NCI-H1694 (cell line): ENCODE data around the gene AHDC1.

Experiments used
- DNase-seq: peaks from one replicate; lab custom pipeline; 2025; lab: John Stamatoyannopoulos, UW

Gene AHDC1

GRCh38 chr1:27576806-27577227 is 27.1 kb downstream of the AHDC1 start:
- no peak for DNase-seq

DNA sequence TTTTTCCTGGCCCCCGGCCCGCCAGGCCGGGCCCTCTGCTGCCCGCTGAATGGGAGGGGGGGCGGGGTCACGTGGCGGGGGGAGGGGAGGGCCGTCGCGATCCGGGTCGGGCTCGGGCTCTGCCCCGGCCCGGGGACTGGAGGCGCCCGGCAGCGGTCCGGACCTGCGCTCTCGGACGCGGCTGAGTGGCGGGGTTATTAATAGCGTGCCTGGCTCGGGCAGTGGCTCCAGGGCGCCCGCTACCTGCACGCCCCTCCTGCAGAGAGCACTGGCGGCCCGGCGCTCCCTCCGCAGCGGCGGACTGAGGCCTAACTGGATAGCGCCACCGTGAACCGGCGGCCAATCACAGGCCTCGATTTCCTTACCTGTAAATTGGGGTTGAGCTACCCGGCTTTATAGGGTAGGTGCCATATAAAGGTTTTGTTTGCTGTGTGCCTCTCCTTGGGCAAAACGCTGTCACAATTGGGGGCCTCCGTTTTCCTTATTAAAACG is 28.1 kb downstream of the AHDC1 start:
- no peak for DNase-seq

DNA sequence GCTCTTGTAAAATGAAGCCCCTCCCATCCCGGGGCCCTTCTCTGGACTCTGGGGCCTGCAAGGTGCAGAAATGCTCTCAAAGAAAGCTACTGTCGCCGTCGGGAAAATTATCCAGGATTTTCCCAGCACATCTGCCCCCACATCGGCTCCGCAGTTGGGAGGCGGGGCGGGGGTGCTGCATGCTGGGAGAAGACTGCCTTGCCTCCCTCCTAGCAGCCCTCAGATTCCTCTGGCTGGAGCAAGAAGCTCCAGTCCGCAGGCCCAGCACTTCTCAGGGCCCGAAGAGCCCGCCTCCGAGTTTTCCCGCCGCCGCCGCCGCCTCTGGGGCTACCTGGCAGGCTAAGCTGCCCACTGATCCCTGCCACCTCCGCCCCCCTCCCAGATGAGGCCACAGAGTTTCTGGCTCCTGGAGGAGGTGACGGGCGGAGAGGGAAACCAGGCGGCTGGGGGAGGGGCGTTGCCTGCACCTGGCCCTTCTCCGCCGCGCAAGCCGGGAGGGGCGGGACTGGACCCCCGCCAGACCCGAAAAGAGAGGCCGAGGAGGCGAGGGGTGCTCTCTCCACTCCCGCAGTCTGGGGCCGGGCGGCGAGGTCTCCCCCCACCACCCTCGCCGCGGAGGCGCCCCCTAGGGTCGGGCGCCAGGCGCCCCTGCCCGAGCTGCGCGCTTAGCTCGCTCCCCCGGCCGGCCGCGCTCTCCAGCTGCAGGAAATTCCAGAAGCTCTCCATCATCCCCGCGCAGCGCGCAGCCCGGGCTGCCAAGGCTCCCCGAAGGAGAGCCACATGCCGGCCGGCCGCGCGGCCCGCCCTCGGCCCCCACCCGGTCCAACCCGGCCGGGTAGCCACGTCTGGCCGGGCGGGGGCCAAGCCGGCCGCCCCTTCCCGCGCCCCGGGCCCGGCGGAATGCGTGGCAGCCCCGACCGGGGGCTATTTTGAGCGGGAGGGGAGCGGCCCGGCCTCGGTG is 28.8 kb downstream of the AHDC1 start:
- no peak for DNase-seq

GRCh38 chr1:27574001-27574781 is 29.8 kb downstream of the AHDC1 start:
- no peak for DNase-seq

DNA sequence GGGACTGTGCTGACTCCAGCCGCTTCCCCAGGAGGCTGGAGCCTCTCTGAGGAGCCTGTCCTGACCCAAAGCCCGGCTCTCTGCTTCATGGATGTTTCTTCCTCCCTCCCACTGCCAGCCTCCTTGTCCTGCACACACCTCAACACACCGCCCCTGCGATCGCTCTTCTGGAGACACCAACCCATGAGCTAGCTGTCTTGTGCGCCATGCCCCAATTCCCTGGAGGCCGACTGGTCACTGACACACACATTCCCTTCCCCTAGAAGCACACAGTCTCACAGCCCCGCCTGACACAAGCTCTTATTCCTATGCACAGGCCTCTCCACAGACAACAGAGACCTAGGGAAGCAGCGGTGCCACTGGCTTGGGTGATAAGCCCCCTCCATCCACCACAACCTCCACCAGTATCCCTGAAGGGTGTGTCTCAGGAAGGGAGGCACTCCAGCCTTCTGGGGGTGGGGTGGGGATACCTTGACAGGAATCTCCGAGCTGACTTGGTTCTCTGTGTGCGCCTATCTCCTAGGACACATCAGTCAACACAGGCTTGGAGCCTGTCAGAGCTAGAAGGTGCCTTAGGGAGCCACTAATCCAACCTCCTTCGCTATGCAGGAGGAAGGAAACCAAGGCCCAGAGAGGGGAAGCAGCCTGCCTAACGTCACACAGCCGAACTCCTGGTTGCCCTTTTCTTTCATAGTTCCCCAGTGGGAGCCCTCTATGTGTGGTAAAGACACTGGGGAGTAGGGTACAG is 31.1 kb downstream of the AHDC1 start:
- no peak for DNase-seq

DNA sequence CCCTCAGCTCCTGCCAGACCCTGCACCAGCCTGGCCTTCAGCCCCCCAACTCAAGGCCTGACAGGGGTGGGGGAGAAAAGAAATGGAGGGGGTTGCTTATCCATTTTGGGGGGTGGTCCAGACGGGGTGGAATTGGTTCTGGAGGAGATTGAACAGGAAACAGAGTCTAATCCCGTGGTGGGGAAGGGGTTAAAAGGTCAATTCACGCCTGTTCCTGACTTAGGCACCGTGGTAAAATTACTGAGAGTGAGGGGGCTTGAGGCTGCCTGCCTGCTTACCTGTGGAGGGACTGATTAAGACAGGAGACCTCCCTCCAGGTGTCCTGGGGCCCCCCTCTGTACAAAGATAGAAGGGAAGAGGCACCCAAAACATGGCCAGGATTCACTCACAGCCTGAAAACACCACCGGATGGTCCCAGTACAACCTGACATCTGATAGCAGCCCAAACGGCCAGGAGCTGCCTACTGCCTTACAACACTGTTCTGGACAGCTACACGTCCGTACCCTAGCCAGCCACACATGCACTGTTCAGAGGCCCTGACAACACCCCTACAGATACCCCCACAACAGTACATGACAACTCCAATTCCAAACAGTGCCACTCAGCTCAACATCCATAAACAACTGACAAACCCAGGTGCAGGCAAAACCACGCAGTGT is 31.8 kb downstream of the AHDC1 start:
- no peak for DNase-seq

GRCh38 chr1:27571439-27572018 is 32.4 kb downstream of the AHDC1 start:
- no peak for DNase-seq

- DNase-seq: no peak
These were observed 33.2 kb downstream of the AHDC1 start for GRCh38 chr1:27570784-27571183.

- no peak for DNase-seq
These were observed 33.6 kb downstream of the AHDC1 start for GRCh38 chr1:27570356-27570755.

- no peak for DNase-seq
These were observed 34.2 kb downstream of the AHDC1 start for GRCh38 chr1:27569506-27570291.

- no peak for DNase-seq
These were observed 34.9 kb downstream of the AHDC1 start for GRCh38 chr1:27569088-27569460.

DNA sequence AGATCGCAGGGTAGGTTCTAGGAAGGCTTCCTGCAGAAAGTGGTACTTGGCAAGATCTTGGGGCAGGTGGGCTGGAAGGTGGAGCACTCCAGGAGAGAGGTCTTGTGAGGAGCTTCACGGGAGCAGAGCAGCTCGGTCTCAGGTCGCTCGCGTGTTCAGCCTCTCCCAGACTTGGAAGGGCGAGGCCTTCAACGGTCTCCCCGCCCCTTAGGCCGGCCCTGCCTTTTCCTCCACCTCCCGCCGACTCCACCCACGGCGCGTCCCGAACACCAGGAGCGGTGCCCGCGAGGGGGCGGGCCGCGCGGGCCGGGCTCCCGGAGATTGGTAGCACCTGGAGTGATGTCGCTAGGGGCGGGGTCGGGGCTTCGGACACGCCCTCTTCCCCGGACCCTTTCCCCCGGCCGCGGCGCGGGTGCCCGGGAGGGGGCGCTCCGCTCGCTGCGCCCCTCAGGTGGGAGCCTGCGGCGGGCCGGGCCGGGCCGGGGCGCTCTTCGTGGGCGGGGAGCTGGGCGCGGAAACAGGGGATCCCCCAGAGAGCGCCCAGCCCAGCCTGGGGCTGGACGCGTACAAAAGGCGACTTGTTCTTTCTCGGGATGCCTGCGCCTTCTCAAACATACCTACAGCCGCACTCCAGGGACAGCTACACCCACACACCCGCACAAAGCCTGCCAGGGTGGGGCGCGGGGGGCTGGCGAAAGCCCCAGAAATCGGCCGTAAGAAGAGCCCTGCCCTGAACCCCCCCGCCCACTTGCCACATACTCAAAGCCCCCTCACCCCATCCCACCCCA is 35.5 kb downstream of the AHDC1 start:
- peak; percentile 78 for DNase-seq

DNA sequence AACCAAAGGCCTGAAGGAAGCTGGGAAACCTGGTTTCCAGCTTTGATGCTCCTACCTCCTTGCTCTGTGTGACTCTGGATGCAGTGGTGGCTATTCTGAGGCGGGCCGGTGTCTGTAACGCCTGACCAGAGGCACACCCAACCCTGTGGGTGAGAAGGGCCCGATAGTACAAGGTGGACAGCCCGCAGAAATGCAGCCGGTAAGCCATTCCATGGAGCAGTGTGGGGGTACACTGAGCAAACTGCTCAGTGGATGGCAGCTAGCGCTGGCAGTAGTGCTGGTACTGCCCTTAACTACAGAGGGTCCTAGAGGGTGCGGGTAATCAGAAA is 36.0 kb downstream of the AHDC1 start:
- no peak for DNase-seq

GRCh38 chr1:27567146-27567526 is 36.8 kb downstream of the AHDC1 start:
- DNase-seq: no peak

DNA sequence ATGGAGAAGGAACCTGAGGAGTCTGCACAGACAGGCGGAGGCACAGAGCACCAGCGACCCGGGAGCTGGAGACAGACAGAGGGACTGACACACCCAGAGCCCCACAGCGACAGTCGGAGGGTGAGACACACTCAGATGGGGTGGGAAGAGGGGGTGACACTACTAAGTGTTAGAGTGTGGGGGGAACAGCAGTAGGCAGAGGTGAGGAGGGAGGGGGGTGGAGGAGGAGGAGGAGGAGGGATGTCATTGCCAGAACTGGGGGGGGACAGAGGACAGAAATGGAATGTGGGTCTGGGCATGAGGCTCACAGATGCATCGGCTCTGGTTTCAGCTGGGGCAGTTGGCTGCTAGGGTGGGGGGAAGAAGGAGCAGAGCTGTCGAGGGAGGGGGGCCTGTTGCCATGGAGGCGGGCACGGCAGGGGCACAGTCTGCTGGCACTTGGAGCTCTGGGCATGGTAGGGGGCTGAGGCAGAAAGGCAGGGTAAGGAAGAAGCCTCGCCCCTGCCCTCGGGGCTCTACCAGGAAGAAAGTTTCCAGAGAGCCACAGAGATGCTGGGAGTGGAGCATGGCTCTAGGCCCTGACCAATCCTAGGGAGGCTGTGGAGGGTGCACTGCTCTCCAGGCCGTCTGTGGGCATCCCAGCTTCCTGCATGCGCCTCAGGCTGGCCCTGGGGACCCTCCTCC is 37.3 kb downstream of the AHDC1 start:
- no peak for DNase-seq

- peak; percentile 25 for DNase-seq
These were observed 39.0 kb downstream of the AHDC1 start for GRCh38 chr1:27564710-27565649.

DNA sequence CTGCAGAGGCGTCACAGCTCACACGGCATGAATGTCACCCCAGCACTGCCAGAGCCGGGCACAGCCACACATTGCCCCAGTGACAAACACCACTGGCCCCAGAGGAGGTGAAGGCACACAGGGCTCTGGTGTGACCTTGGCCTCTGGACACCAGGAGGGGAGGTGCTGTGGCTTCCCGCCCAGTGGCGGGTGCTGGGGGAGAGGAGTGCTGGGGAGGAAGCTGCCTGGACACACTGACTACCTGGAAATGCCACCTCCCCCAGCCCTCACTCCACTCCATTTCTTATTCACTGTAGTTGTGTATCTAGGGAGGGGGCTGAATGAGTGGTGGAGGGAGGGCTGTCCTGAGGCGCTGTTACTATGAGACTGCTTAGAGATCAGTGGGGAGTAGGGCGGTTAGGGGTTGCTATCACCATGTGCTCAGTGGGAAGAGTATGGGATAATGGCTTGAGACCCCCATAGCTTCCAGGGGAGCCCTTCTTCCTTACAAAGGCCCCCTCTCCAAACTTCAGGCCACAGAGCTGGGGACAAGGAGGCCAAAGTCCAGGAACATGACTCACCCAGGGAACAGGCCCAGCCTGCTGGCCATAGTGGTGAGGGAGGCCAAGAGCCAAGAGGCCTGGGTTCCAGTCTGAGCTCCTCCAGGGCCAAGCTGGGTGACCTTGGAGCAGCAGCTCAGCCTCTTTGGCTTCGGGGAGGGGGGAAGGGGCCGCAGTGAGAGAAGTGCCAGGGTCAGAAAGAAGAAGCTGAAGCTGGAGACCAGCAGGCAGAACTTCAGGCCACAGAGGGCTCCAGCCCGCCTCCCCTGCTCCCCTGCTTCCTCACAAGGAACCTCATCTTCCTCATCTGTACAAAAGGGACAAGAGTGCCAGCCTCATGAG is 40.1 kb downstream of the AHDC1 start:
- no peak for DNase-seq
